PFSK-1 (cell line): ENCODE results near the gene FRMD3.

Experiments
- POLR2AphosphoS5 ChIP-seq: IDR thresholded peaks from 2 replicates; pipeline ENCODE4 v1.6.1; 2012; ENCODE audit warnings: low read depth, mild to moderate bottlenecking, control low read depth, low read length, moderate library complexity
- SIN3A ChIP-seq: IDR thresholded peaks from 2 replicates; pipeline ENCODE4 v1.6.1; 2012; ENCODE audit warnings: mild to moderate bottlenecking, low read length, moderate library complexity, borderline replicate concordance; ENCODE audit not compliant: insufficient read depth

DNA sequence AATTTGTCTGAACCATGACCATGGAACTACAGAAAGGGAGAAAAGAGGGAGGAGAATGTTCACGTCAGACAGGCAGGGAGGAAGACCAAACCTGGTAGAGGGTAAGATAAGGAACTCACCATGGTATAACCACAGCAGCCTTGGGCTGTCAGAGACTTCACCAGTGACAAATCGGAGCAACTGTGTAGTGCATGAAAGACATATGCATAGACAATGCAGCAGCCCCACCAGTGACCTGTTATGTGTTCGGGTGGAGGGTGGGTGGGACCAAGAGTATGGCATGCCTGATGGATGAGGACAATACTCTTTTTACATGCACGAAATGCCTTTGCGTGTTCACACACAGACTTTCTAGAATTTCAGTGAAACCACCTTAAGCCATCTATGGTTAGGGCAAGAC, 253.5 kb downstream of the FRMD3 start:
- TF ChIP-seq POLR2AphosphoS5, result no peak
- no peak for TF ChIP-seq SIN3A
